Activated naive CD8-positive, alpha-beta T cell treated with anti-CD3 and anti-CD28 coated beads, Interleukin-2, amount 50 U/mL, for 24 hours (primary cell): ENCODE results near the gene ISL1.

Experiments used
- ATAC-seq: fragments of 150-1000 bp; cut with Tn5 transposase; one replicate; pipeline ENCODE4 v1.10.0; 2021
- DNase-seq: peaks from one replicate; pipeline ENCODE4 v3.0.0; 2021
- H3K27ac Mint-ChIP-seq: one replicate; pipeline ENCODE4 v1.8.0; 2021; ENCODE audit warnings: mild to moderate bottlenecking, mixed read lengths
- H3K27me3 Mint-ChIP-seq: one replicate; pipeline ENCODE4 v1.8.0; 2021; ENCODE audit warnings: mixed read lengths
- H3K36me3 Mint-ChIP-seq: one replicate; pipeline ENCODE4 v1.8.0; 2021; ENCODE audit warnings: low read depth, mixed read lengths
- H3K4me1 Mint-ChIP-seq: one replicate; pipeline ENCODE4 v1.8.0; 2021; ENCODE audit warnings: mixed read lengths
- H3K4me3 Mint-ChIP-seq: one replicate; pipeline ENCODE4 v1.8.0; 2021; ENCODE audit warnings: mild to moderate bottlenecking, moderate library complexity, mixed read lengths
- H3K9me3 Mint-ChIP-seq: one replicate; pipeline ENCODE4 v1.8.0; 2021; ENCODE audit warnings: mixed read lengths

Gene ISL1

DNA sequence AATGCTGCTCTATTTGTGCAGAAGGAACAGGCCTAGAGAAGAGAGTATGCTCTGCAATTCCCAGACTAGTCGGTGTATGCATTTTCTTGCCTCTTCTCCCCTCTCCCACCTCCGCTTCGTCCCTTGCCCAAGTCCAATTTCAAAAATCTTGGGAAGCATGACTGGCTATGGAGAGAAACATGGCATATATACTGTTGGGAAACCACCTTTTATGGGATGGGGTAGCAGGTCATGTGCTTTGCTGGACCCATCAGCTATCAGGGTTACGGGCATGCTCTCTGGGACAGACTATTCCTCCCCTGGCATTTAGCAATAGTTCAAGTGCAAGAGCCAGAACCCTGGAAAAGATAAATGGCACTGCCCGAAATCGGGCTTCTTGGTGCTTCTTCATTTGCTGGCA, 12.0 kb downstream of the ISL1 start:
- H3K27me3 Mint-ChIP-seq = peaks cover 72% of the 10 kb centered on the region
- H3K9me3 Mint-ChIP-seq = peaks cover 18% of the 10 kb centered on the region
- H3K36me3 Mint-ChIP-seq = no peaks in the 10 kb centered on the region
- H3K4me3 Mint-ChIP-seq = no peak overlapping the region
- H3K4me1 Mint-ChIP-seq = no peaks in the 10 kb centered on the region
- no peak overlapping the region for H3K27ac Mint-ChIP-seq
- ATAC-seq = no peak
- no peak for DNase-seq

DNA sequence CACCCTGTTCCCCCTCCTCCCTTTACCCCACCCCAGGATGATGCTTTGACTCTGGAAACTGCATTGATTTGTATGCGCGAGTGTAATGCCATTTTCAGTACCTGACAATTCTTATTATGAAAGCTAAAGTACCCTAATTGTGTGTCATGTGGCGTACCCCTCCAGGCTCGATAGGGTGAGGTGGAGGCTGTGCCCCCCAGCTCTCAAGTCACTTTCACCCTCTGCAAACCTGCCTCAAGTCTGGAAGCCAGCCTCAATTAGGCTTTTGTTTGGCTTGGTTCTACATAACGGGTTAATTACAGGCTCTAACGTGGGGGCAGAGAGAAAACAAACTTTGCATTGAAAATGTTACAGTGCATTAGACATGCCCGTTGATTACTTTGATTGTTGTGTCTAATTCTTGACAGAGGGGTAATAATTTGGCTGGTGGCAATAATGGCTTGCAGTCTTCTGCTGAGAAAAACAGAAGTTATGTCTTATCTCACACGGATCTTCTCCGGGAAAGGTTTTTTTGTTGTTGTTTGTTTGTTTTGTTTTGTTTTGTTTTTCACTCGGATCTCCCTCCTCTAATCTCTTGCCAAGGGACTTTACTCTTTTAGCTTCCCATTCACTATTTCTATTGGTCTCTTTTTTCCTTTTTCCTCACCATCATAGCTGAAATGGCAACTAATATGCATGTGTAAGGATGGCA, 12.6 kb downstream of the ISL1 start:
- H3K4me1 Mint-ChIP-seq = no peaks in the 10 kb centered on the region
- no peaks in the 10 kb centered on the region for H3K36me3 Mint-ChIP-seq
- no peak overlapping the region for H3K27ac Mint-ChIP-seq
- ATAC-seq (no peak), DNase-seq (no peak)
- peaks cover 18% of the 10 kb centered on the region for H3K9me3 Mint-ChIP-seq
- H3K27me3 Mint-ChIP-seq = peaks cover 70% of the 10 kb centered on the region
- no peak overlapping the region for H3K4me3 Mint-ChIP-seq

DNA sequence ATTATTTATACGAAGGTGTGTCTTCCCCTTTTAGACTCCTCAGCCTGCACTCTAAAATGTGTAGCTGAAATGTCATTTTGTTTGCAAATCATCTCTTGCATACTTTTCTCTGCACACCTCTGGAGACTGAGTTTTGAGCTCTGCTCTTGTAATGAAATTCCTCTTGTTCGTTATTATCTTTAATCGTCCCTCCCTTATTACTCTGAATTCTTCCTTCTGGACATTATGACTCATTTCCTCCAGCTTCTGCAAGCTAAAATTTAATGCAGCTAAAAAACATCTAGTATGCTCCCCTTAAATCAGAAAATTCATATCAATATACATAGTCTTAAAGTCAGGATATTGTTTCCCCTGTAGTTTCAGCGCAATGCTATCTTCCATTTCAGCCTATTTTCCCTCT, 13.5 kb downstream of the ISL1 start:
- Mint-ChIP-seq H3K4me3 (no peak overlapping the region), H3K27ac (no peak overlapping the region), H3K27me3 (peaks cover 62% of the 10 kb centered on the region), H3K4me1 (no peaks in the 10 kb centered on the region), H3K9me3 (peaks cover 18% of the 10 kb centered on the region), H3K36me3 (no peaks in the 10 kb centered on the region)
- no peak for ATAC-seq
- DNase-seq = no peak

DNA sequence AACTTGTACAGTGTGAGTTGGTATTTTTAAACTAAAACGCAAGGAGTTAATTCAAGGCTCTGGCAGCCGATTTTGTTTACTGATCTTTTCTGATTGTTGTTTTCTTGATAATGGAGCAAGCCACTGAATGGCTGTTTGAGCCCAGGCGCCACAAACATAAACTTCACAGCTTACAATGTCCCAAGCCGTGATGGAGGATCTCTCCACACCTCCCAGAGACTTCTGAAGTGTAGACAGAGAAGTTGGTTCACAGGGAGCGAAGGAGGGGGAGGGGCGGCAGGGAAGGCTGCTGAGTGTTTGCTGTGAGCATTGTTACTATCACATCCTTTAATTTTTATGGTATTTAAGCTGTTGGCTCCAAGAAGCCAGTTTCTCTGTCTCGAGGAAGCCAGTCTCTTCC, 14.7 kb downstream of the ISL1 start:
- no peak overlapping the region for H3K27ac Mint-ChIP-seq
- ATAC-seq = no peak

DNA sequence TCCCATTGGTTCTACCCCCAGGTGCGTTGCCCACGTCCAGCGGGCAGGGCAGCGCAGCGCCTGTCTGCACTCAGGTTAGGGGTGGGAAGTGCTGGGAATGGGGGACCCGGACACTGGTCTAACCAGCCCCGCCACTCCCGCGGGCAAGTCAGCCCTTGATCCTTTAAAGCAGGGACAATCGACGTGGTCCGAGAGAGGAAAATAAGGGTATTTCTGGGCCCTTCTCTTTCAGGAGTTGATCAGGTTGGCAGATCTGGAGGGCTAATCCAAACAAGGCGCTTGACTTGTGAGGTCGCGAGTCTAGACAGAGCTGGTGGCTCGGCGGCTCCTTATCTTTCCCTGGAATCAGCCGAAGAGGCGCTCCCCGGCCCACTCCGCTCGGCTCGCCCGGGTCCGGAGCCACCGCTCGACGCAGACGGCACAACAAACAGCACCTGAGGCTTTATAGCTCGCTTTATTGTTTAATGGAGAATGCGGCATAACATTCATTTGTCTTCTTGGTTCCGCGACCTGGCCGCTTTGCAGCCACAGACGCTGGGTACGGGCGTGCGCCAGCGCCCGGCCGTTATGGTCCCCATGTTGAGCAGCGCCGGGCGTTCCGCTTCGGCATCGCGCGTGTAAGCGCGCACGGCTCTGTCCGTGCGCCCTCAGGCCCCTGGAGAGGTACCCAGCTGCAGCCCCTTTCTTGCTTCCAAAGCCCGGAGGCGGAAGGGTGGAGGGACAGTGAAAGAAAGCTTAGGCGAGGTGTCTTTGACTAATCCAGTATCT, 15.8 kb downstream of the ISL1 start:
- Mint-ChIP-seq H3K27me3 (peaks cover 48% of the 10 kb centered on the region), H3K36me3 (no peaks in the 10 kb centered on the region), H3K27ac (no peak overlapping the region), H3K9me3 (peaks cover 11% of the 10 kb centered on the region), H3K4me3 (no peak overlapping the region), H3K4me1 (no peaks in the 10 kb centered on the region)
- DNase-seq (no peak), ATAC-seq (no peak)

More for the DNA sequence above, 14.7 kb downstream of the ISL1 start:
- no peaks in the 10 kb centered on the region for H3K36me3 Mint-ChIP-seq
- peaks cover 54% of the 10 kb centered on the region for H3K27me3 Mint-ChIP-seq
- H3K4me3 Mint-ChIP-seq = no peak overlapping the region
- H3K9me3 Mint-ChIP-seq = peaks cover 12% of the 10 kb centered on the region
- no peaks in the 10 kb centered on the region for H3K4me1 Mint-ChIP-seq
- DNase-seq = no peak

DNA sequence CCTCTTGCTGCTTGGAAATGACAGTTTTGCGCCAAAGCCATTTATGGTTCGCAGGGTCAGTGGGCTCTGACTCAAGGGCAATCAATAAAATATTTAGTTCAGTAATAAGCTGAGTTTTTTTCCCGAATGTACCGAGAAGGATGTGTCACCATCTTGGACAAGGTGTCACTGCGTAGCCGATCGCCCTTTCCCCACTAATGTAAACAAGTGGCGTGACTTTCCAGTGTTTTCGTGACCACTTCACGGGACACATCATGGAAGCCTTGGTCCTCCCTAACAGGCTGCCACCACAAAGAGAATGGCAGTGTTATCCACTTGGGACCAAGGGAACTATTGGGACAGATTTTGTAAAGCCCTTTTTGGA, 16.4 kb downstream of the ISL1 start:
- Mint-ChIP-seq H3K27me3 (peaks cover 44% of the 10 kb centered on the region), H3K4me1 (no peaks in the 10 kb centered on the region), H3K9me3 (peaks cover 11% of the 10 kb centered on the region), H3K4me3 (no peak overlapping the region), H3K36me3 (no peaks in the 10 kb centered on the region), H3K27ac (no peak overlapping the region)
- no peak for ATAC-seq
- no peak for DNase-seq

DNA sequence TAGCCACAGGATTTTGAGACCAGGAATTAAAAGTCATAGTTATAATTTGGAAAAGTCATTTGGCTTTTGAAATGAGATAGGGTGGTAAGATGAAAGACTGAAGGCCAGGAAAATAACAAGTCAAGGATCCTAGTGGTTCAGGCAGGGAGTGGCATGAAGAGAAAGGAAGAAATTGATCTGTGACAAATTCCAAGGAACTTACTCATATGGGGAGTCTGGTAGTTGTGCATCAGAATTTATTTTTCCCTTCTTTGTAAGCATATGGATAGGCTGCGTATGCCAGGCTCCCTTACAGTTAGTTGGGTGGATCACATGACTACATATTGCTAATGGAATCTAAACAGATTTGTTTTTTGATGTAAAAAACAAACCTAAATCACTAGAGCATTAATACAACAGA, 21.0 kb downstream of the ISL1 start:
- DNase-seq = no peak
- no peaks in the 10 kb centered on the region for H3K4me1 Mint-ChIP-seq
- no peaks in the 10 kb centered on the region for H3K36me3 Mint-ChIP-seq
- H3K4me3 Mint-ChIP-seq = no peak overlapping the region
- ATAC-seq = no peak
- H3K27ac Mint-ChIP-seq = no peak overlapping the region
- H3K9me3 Mint-ChIP-seq = peaks cover 4% of the 10 kb centered on the region
- peaks cover 12% of the 10 kb centered on the region for H3K27me3 Mint-ChIP-seq

DNA sequence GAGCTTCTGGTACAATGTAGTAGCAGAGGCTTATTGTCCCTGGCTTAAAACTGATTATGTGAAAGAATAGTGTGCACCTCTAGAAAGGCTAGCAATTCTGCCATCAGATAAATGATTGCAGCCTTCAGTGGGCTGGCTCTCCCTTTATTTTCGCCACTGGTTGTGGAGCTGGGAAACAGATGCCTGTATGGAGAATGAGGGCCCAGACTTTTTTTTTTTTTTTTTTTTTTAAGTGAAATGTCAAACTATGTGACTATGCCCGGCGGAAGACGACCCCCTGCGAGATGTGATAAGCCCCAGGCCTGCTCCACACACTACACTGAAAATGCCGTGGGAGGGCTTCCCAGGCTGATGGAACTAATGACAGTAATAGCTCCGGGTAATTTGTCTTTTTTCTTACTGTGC, 28.7 kb downstream of the ISL1 start:
- no peaks in the 10 kb centered on the region for H3K36me3 Mint-ChIP-seq
- ATAC-seq (no peak), DNase-seq (no peak)
- no peaks in the 10 kb centered on the region for H3K9me3 Mint-ChIP-seq
- no peak overlapping the region for H3K4me3 Mint-ChIP-seq
- H3K27me3 Mint-ChIP-seq = no peaks in the 10 kb centered on the region
- H3K27ac Mint-ChIP-seq = no peak overlapping the region
- H3K4me1 Mint-ChIP-seq = no peaks in the 10 kb centered on the region

DNA sequence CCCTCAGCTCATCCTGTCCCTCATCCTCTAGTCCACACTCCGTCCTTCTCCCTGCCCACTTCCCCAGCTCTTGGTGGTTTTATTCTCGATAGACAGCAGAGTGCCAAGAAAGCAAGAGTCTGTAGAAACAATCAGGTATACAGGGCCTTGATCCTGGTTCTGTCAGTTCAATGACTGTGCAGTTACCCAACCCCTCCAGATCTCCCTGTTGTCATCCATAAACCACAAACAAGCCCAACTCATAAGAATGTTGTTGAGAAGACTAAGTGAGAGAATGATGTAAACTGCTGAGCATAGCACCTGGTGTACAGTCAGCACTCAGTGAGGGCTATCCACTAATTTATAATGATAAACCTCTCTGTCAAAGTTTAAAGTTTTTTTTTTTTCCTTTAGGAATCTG, 31.3 kb downstream of the ISL1 start:
- ATAC-seq = no peak
- Mint-ChIP-seq H3K36me3 (no peaks in the 10 kb centered on the region), H3K9me3 (no peaks in the 10 kb centered on the region), H3K27me3 (no peaks in the 10 kb centered on the region), H3K27ac (no peak overlapping the region), H3K4me3 (no peak overlapping the region), H3K4me1 (no peaks in the 10 kb centered on the region)
- no peak for DNase-seq

DNA sequence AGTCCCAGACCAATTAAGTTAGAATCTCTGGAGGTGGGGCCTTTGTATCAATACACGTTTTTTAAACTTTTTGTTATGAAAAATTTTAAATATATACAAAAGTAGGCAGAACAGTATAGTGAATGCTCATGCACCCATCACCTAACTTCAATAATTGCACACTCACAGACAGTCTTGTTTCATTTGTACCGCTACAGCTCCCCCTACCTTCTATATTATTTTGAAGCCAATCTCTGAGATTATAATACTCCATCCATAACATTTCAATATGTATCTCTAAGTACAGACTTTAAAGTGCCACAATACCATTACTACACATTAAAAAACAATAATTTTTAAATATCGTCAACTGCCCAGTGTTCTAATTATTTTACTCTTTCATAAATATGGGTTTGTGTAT, 32.9 kb downstream of the ISL1 start:
- no peak overlapping the region for H3K27ac Mint-ChIP-seq
- no peaks in the 10 kb centered on the region for H3K4me1 Mint-ChIP-seq
- H3K36me3 Mint-ChIP-seq = no peaks in the 10 kb centered on the region
- ATAC-seq (no peak), DNase-seq (no peak)
- no peaks in the 10 kb centered on the region for H3K27me3 Mint-ChIP-seq
- no peak overlapping the region for H3K4me3 Mint-ChIP-seq
- H3K9me3 Mint-ChIP-seq = no peaks in the 10 kb centered on the region

DNA sequence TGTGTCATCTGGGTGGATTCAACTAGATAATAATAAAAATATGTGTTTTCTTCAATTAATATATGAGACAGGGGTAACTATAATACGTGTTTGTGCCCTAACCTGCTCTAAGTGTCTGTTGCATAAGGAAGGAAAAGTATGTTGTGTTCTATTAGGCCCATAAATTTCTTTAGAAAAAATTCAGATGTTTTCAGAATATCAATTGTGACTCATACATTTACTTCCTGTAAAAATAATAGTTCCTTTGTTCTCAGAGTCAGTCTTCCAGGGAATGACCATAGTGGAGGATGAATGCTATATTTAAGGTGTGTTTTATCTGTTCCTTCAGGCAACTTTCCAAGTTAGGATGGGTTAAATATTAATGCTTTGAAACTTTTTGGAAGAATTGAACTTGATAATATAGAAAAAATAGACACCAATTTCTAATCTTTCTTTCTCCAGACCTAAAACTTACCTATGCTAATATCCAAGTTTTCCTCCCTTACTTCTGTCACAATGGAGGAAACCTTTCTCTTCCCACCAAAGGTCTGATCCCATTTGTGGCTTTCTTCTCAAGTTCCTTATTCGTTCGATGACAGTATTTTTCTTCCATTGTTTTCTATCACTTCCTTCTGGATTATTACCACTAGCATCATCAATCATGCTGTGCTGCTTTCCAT, 49.9 kb downstream of the ISL1 start:
- peaks cover 9% of the 10 kb centered on the region for H3K9me3 Mint-ChIP-seq
- no peak overlapping the region for H3K4me3 Mint-ChIP-seq
- no peaks in the 10 kb centered on the region for H3K27me3 Mint-ChIP-seq
- H3K4me1 Mint-ChIP-seq = no peaks in the 10 kb centered on the region
- ATAC-seq (no peak), DNase-seq (no peak)
- no peak overlapping the region for H3K27ac Mint-ChIP-seq
- H3K36me3 Mint-ChIP-seq = no peaks in the 10 kb centered on the region

DNA sequence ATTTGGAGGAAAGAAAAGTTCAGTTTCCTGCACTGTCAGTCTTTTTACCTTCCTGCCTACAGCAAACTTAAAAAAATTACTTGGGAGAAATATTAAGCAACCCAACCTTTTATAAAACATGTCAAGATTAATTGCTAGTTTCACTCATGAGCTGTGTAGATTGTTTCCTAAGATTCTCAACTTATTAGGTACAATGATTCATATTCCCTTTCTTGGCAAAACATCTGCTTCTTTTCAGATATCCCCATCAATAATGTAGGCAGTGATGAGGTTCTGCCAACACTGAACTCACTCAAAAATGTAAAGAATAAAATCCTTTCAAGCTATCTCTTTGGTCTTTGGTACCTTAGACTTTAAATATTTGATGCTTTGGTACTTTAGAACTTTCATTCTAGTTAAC, 56.0 kb downstream of the ISL1 start:
- no peak for DNase-seq
- no peaks in the 10 kb centered on the region for H3K27me3 Mint-ChIP-seq
- no peaks in the 10 kb centered on the region for H3K4me1 Mint-ChIP-seq
- ATAC-seq = no peak
- no peak overlapping the region for H3K27ac Mint-ChIP-seq
- H3K4me3 Mint-ChIP-seq = no peak overlapping the region
- H3K36me3 Mint-ChIP-seq = no peaks in the 10 kb centered on the region
- H3K9me3 Mint-ChIP-seq = peaks cover 9% of the 10 kb centered on the region
